HG02610 (cell line): Measurements from ENCODE around the gene RTN4R.

ENCODE experiments used
- ATAC-seq: cut with Tn5 transposase; IDR thresholded peaks from one replicate; pipeline ENCODE4 v1.9.1; 2021; ENCODE audit warnings: mild to moderate bottlenecking, moderate library complexity; ENCODE audit not compliant: unreplicated experiment

Gene RTN4R

GRCh38 chr22:20243537-20244249 lies 24.4 kb downstream of the RTN4R start:
- peak; percentile 33 for ATAC-seq

- ATAC-seq = no peak
Measured at GRCh38 chr22:20243176-20243536, 25.0 kb downstream of the RTN4R start.

DNA sequence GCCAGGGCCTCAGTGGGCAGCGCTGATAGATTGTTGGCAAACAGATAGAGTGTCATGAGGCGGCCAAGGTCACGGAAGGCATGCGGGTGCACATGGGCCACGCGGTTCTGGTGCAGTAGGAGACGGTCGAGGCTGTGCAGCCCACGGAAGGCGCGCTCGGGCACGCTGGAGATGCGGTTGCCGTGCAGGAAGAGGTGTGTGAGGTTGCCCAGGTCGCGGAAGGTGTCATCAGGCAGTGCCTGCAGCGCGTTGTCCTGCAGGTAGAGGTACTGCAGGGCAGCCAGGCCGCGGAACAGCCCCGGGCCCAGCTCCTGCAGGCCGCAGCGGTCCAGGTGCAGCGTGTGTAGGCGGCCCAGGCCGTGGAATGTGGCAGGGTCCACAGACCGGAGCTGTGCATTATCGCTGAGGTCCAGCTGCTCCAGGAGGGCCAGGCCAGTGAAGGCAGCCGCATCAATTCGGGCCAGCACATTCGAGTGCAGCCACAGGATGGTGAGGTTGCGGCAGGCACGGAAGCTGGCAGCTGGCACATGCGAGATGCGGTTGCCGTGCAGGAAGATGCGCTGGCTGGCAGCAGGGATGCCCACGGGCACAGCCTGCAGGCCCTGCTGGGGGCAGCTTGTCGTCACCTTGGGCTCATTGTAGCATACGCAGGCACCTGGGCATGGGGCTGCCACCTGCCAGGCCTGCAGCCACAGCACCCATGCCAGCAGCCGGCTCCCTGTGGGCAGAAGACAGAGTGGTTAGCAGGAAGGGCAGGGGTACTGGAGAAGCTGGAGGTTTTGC lies 25.5 kb downstream of the RTN4R start:
- no peak for ATAC-seq

- no peak for ATAC-seq
Measured at GRCh38 chr22:20241579-20242392, 26.3 kb downstream of the RTN4R start.

DNA sequence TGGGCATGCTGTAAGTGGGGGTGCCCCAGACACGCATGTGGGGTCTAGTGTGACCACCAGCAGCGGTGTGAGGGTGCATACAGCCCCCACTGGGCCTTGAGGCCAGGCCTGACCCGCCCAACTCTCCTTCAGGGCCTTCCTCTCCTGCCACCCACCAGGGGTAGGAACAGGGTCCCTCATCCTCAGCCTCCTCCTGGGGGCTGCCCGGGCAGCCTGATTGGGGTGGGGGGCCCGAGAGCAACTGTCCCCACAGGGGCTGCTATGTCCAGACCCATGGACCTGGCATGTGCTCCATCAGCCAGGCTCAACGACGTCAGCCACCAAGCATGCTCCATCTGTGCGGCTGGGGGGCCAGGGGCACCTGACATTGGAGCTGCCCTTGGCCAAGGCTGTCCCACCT lies 27.2 kb downstream of the RTN4R start:
- ATAC-seq = no peak

- no peak for ATAC-seq
Measured at GRCh38 chr22:20240447-20240764, 27.7 kb downstream of the RTN4R start.

DNA sequence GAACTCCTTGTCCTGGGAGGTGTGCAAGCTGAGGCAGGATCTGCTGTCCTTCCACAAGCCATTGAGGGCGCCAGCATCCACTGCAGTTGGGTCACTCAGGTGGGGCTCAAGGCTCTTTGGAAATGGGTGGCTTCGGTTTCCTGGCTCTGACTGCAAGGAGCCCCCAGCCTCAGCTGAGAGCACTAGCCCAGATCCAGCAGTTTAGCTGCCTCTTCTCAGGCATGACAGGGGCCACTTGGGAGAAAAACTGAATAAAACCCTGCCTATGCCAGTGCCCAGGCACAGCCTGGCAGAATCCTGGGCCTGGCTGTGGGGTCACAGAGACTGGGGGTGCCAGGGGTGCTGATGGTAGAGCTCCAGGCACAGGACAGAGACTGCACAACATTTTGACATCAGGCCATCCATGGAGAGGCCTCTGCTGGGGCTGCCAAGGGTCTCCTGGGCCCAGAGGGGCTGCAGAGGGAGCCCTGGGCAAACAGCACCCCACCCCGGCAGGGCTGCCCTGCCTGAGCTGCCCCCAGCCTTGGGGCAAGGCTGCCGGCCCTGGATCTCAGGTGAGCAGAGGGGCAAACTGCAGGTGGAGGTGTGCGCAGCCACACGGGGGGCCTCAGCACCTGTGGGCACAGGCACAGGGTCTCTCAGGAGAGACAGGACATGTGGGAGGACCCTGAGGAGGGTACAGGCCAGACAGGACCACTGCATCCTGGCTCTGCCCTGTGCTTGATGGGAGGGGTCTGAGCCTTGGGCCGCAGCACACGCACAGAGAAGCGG lies 28.3 kb downstream of the RTN4R start:
- no peak for ATAC-seq

DNA sequence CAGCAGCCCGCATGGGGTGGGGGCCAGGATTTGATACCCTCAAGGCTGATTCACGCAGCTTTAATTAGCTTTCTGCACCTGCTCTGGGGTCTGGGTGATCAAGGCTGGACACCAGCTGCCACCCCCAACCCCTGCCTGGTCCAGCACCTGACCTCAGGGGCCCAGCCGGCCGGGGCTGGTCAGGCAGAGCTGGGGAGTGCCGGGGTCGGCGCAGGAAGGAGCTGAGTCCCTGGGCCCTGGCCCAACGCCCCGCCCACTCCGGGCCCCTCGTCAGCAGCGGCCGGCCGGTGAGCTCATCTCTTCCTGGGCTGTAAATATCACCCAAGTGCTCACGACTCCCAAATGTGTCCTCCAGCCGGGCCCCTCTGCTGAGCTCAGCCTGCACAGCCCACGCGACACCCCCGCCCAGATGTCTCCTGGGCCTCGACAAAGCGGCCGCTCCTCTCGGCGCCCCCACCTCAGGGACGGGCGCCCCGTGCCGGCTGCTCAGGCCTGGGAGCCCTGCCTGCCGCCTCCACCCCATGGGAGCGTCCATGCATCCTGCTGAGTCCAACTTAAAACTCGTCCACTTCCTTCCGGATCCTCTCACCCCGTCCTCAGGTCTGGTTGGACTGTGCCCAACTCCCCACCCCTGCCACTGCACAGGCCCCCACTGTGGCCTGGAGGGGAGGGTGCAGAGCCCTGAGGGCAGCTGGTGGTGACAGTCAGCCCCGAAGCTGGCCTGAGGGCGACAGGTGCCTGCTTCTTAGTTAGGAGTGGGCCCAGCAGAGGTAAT lies 29.0 kb downstream of the RTN4R start:
- no peak for ATAC-seq

- peak; percentile 51 for ATAC-seq
Measured at GRCh38 chr22:20238536-20238900, 29.6 kb downstream of the RTN4R start.

GRCh38 chr22:20237480-20238440 lies 30.4 kb downstream of the RTN4R start:
- ATAC-seq = no peak

DNA sequence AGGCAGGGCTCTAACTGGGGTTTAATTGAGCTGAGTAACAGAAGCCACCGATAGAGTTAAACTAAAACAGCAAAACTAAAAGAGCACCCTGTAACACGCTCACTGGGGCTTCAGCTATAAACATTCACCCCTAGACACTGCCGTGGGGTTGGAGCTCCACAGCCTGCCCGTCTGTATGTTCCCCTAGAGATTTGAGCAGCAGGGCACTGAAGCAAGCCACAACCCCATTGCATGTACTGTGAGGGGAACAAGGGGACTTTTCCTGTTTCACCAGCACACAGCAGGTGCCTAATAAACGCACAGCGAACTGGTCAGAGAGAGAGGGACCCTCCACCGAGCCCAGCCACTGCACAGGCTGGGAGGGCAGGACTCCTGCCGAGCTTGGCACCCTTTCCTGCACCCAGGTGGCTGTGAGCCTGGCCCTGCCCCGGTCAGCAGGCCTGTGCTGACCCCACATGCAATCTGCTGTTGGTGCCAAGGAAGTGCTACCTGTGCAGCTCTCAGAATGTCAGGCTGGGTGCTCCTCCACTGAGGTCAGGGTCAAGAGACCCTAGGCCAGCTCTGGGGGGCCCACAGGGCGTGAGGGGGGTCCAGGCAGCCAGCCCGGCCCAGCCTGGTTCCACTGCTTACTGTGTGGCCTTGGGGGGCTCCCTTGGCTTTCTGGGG lies 31.9 kb downstream of the RTN4R start:
- no peak for ATAC-seq

DNA sequence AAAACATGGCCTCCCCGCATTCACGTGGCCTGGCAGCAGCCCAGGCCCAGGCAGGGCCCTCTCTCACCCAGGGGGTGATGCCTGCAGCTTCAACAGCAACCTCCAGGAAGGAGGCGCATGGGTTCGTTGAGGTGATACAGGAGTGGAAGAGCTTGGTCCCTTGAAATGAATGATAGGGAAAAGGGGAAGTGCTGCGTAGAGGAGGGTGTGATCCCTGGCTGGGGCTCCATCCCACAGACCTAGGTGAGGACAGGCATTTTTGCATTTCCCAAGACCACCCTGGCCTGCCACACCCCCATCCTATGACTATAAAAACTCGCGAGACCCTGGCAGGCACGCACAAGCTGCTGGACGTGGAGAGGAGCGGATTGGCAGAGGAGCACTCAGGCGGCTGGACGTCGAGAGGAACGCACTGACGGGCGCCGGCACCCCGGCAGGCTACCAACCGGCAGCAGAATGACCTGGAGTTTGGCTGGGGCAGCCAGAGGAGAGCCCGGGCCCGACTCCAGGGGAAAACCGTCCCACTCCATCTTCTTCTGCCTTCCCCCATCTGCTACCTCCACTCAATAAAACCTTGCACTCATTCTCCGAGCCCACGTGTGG lies 32.6 kb downstream of the RTN4R start:
- no peak for ATAC-seq

- no peak for ATAC-seq
Measured at GRCh38 chr22:20234760-20235388, 33.2 kb downstream of the RTN4R start.

- no peak for ATAC-seq
Measured at GRCh38 chr22:20234314-20234682, 33.8 kb downstream of the RTN4R start.

- no peak for ATAC-seq
Measured at GRCh38 chr22:20233351-20234313, 34.5 kb downstream of the RTN4R start.

GRCh38 chr22:20232781-20233180 lies 35.3 kb downstream of the RTN4R start:
- ATAC-seq = no peak

DNA sequence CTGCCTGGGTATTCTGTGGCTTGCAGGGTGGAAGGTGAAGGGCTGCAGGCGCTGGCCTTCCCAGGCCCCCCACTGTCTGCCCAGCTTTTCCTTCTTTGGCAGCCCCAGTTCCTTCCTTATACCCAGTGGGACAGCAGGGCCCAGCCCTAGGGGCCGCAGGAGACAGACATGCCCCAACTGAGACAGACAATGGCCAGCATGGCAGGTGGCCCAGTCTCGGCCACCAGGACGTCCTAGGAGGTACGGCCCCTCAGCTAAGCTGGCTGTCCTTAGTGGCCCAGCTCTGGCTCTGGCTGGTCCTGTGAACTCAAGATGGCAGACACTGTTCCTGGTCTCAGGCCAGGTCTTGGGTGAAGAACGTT lies 35.9 kb downstream of the RTN4R start:
- no peak for ATAC-seq
